ENCODE measurements around the gene MALSU1. TPM values are rescaled to one million over a fixed set of nuclear protein-coding genes. Genes with fewer than 3 reads are reported as not detected.
A peak's percentile ranks its signal among the peaks of the same experiment; 100 is the strongest.

The MALSU1 gene
- total RNA-seq, 3 donors from 2014 or later (not counting 1 experiment from before 2014, with no cell fraction given), result 23.4 to 31.8 (median 26.3) TPM

- H3K4me1 ChIP-seq (ENCODE audit: control insufficient read depth, insufficient read depth, low read length), result peaks cover 7% of the 10 kb centered on the region
- H3K27ac ChIP-seq (ENCODE audit: low read length), result no peak overlapping the region
- H3K36me3 Mint-ChIP-seq, result no peaks in the 10 kb centered on the region
- ATAC-seq (no peak), DNase-seq (no peak)
- H3K27ac Mint-ChIP-seq, result no peak overlapping the region
- intact Hi-C loops (cut with micrococcal nuclease), result loop anchor here (5.0 to 10.0 kb wide), 2 partner anchors 190 to 253 kb away; no protein-coding TSS in a partner anchor
- H3K9me3 Mint-ChIP-seq, result no peaks in the 10 kb centered on the region
- no peak overlapping the region for H3K4me3 Mint-ChIP-seq
- H3K4me1 Mint-ChIP-seq, result peaks cover 9 to 10% of the 10 kb centered on the region in 2 donors
- H3K9me3 ChIP-seq (ENCODE audit: control insufficient read depth, insufficient read depth, low read length), result no peaks in the 10 kb centered on the region
- no peaks in the 10 kb centered on the region for H3K27me3 ChIP-seq (ENCODE audit: control insufficient read depth, insufficient read depth, low read length)
- peaks cover 7 to 17% of the 10 kb centered on the region in 2 donors for H3K27me3 Mint-ChIP-seq (ENCODE audit: low read depth in 2 of 2)
- no peak for TF ChIP-seq CTCF (IDR thresholded peaks at IDR 0.05)
- H3K4me3 ChIP-seq (ENCODE audit: low read length), result no peak overlapping the region
- no peaks in the 10 kb centered on the region for H3K36me3 ChIP-seq (ENCODE audit: control insufficient read depth, insufficient read depth, low read length)
- WGBS (ENCODE audit: insufficient coverage), result 95% methylated on average over 2 of the region's 2 CpGs
Observed at GRCh38 chr7:23272275-23272674, 26.9 kb upstream of the MALSU1 start.

- intact Hi-C loops (cut with micrococcal nuclease), result loop anchor here (1.0 to 10.0 kb wide), 3 partner anchors 189 to 439 kb away; no protein-coding TSS in a partner anchor
- H3K9me3 Mint-ChIP-seq, result no peaks in the 10 kb centered on the region
- H3K4me3 ChIP-seq (ENCODE audit: low read length), result no peak overlapping the region
- peaks cover 7% of the 10 kb centered on the region for H3K4me1 ChIP-seq (ENCODE audit: control insufficient read depth, insufficient read depth, low read length)
- WGBS (ENCODE audit: insufficient coverage), result 1% methylated on average over 10 of the region's 11 CpGs
- peak; percentile 87 for TF ChIP-seq CTCF (IDR thresholded peaks at IDR 0.05)
- H3K27me3 Mint-ChIP-seq (ENCODE audit: low read depth in 2 of 2), result peaks cover 7 to 17% of the 10 kb centered on the region in 2 donors
- peaks cover 9 to 10% of the 10 kb centered on the region in 2 donors for H3K4me1 Mint-ChIP-seq
- peak overlapping the region in 1 of 2 donors; percentile 7 for H3K27ac Mint-ChIP-seq
- H3K9me3 ChIP-seq (ENCODE audit: control insufficient read depth, insufficient read depth, low read length), result no peaks in the 10 kb centered on the region
- DNase-seq (peak; percentile 77 to 93), ATAC-seq (peak; percentile 95 to 98 (median 97))
- H3K27ac ChIP-seq (ENCODE audit: low read length), result no peak overlapping the region
- H3K36me3 Mint-ChIP-seq, result no peaks in the 10 kb centered on the region
- no peaks in the 10 kb centered on the region for H3K27me3 ChIP-seq (ENCODE audit: control insufficient read depth, insufficient read depth, low read length)
- no peaks in the 10 kb centered on the region for H3K36me3 ChIP-seq (ENCODE audit: control insufficient read depth, insufficient read depth, low read length)
- peak overlapping the region; percentile 55 for H3K4me3 Mint-ChIP-seq
Observed at GRCh38 chr7:23273141-23273599, 26.0 kb upstream of the MALSU1 start.

DNA sequence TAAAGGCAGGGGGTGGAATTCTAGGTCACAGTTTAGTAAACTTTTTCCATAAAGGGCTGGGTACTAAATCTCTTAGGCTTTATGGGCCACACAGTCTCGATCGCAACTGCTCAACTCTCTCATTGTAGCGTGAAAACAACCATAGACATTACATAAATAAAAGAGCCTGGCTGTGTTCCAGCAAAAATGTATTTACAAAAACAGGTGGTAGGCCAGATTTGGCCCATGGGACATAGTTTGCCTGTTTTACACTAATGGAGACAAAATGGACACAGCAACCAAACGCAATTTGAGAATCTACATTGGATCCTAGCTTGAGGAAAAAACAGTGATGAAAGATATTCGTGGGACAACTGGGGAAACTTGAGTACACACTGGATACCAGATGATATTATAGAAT, 23.2 kb upstream of the MALSU1 start:
- H3K27ac Mint-ChIP-seq, result no peak overlapping the region
- no peaks in the 10 kb centered on the region for H3K36me3 Mint-ChIP-seq
- H3K4me1 Mint-ChIP-seq, result peaks cover 9 to 10% of the 10 kb centered on the region in 2 donors
- no peaks in the 10 kb centered on the region for H3K36me3 ChIP-seq (ENCODE audit: control insufficient read depth, insufficient read depth, low read length)
- intact Hi-C loops (cut with micrococcal nuclease), result loop anchor here (10.0 kb wide), 1 partner anchor 249 kb away; no protein-coding TSS in a partner anchor
- no peak for TF ChIP-seq CTCF (IDR thresholded peaks at IDR 0.05)
- H3K9me3 Mint-ChIP-seq, result no peaks in the 10 kb centered on the region
- no peak overlapping the region for H3K27ac ChIP-seq (ENCODE audit: low read length)
- H3K4me3 ChIP-seq (ENCODE audit: low read length), result no peak overlapping the region
- H3K4me3 Mint-ChIP-seq, result no peak overlapping the region
- DNase-seq (no peak), ATAC-seq (no peak)
- H3K4me1 ChIP-seq (ENCODE audit: control insufficient read depth, insufficient read depth, low read length), result peaks cover 7% of the 10 kb centered on the region
- WGBS (ENCODE audit: insufficient coverage), result 96% methylated on average over 5 of the region's 5 CpGs
- H3K27me3 Mint-ChIP-seq (ENCODE audit: low read depth in 2 of 2), result peaks cover 5 to 6% of the 10 kb centered on the region in 2 donors
- no peaks in the 10 kb centered on the region for H3K27me3 ChIP-seq (ENCODE audit: control insufficient read depth, insufficient read depth, low read length)
- no peaks in the 10 kb centered on the region for H3K9me3 ChIP-seq (ENCODE audit: control insufficient read depth, insufficient read depth, low read length)

DNA sequence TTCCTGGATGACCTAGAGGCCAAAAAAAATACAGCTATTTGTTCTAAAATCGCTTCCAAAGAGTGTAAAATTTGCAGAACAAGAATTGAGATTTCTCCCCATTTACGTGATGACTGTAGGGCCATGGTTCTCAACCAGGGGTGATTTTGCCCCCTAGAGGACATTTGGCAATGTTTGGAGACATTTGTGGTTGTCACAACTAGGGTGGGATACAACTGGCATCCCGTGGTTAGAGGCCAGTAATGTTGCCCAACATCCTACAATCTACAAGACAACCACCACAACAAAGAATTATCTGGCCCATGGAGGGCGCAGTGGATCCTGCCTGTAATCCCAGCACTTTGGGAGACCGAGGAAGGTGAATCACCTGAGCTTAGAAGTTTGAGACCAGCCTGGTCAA, 22.8 kb upstream of the MALSU1 start:
- Histone ChIP-seq H3K4me3 (ENCODE audit: low read length) (no peak overlapping the region), H3K4me1 (ENCODE audit: control insufficient read depth, insufficient read depth, low read length) (peaks cover 7% of the 10 kb centered on the region), H3K36me3 (ENCODE audit: control insufficient read depth, insufficient read depth, low read length) (no peaks in the 10 kb centered on the region), H3K27ac (ENCODE audit: low read length) (no peak overlapping the region), H3K9me3 (ENCODE audit: control insufficient read depth, insufficient read depth, low read length) (no peaks in the 10 kb centered on the region), H3K27me3 (ENCODE audit: control insufficient read depth, insufficient read depth, low read length) (no peaks in the 10 kb centered on the region)
- H3K36me3 Mint-ChIP-seq, result no peaks in the 10 kb centered on the region
- no peak for TF ChIP-seq CTCF (IDR thresholded peaks at IDR 0.05)
- H3K4me1 Mint-ChIP-seq, result peaks cover 9 to 10% of the 10 kb centered on the region in 2 donors
- intact Hi-C loops (cut with micrococcal nuclease), result loop anchor here (10.0 kb wide), 1 partner anchor 248 kb away; no protein-coding TSS in a partner anchor
- 66% methylated on average over 5 of the region's 5 CpGs for WGBS (ENCODE audit: insufficient coverage)
- peaks cover 5 to 6% of the 10 kb centered on the region in 2 donors for H3K27me3 Mint-ChIP-seq (ENCODE audit: low read depth in 2 of 2)
- no peaks in the 10 kb centered on the region for H3K9me3 Mint-ChIP-seq
- no peak overlapping the region for H3K4me3 Mint-ChIP-seq
- H3K27ac Mint-ChIP-seq, result no peak overlapping the region
- no peak for DNase-seq
- no peak for ATAC-seq
